ENCODE measurements around the gene PHKG1.
"Not testable (repeated sequence)": the region's sequence is repeated elsewhere in the genome, so short reads cannot be mapped to it uniquely, and the experiment has no call there.

PHKG1 gene

GRCh38 chr7:56092789-56093531, at the start of gene PHKG1:
PHKG1 (minus strand) TSS chr7:56092952; CDS start chr7:56088941, 4,011 bp downstream.
- no peak for DNase-seq

- not testable (repeated sequence) for DNase-seq
Measured at GRCh38 chr7:56131062-56131461, 38.3 kb upstream of the PHKG1 start.

GRCh38 chr7:56127241-56127975, 34.7 kb upstream of the PHKG1 start:
- DNase-seq: no peak

- no peak for DNase-seq
Measured at GRCh38 chr7:56125831-56126230, 33.1 kb upstream of the PHKG1 start.

- no peak for DNase-seq
Measured at GRCh38 chr7:56124981-56125380, 32.2 kb upstream of the PHKG1 start.

GRCh38 chr7:56121440-56121839, 28.7 kb upstream of the PHKG1 start:
- DNase-seq: no peak

GRCh38 chr7:56115852-56116538, 23.2 kb upstream of the PHKG1 start, which contains the start of gene NUPR2:
NUPR2 (minus strand) TSS chr7:56116417; CDS start chr7:56116314, 103 bp downstream.
- no peak for DNase-seq

GRCh38 chr7:56112244-56112643, 19.5 kb upstream of the PHKG1 start:
- not testable (repeated sequence) for DNase-seq

GRCh38 chr7:56110611-56111010, 17.9 kb upstream of the PHKG1 start:
- no peak for DNase-seq

GRCh38 chr7:56107954-56108258, 15.2 kb upstream of the PHKG1 start:
- DNase-seq: no peak

- peak; percentile 96 for DNase-seq
Measured at GRCh38 chr7:56106108-56107073, 13.6 kb upstream of the PHKG1 start, which contains the start of gene CHCHD2. CHCHD2 (minus strand) TSS chr7:56106476; CDS start chr7:56106413, 63 bp downstream.

- DNase-seq: peak; percentile 48
Measured at GRCh38 chr7:56105508-56105907, 12.8 kb upstream of the PHKG1 start.

GRCh38 chr7:56104138-56104537, 11.4 kb upstream of the PHKG1 start:
- not testable (repeated sequence) for DNase-seq

GRCh38 chr7:56099653-56100052, 6.9 kb upstream of the PHKG1 start:
- DNase-seq: no peak

- not testable (repeated sequence) for DNase-seq
Measured at GRCh38 chr7:56098187-56099008, 5.6 kb upstream of the PHKG1 start.

GRCh38 chr7:56097700-56098099, 4.9 kb upstream of the PHKG1 start:
- DNase-seq: no peak

- not testable (repeated sequence) for DNase-seq
Measured at GRCh38 chr7:56092388-56092787, 364 bp downstream of the PHKG1 start.

GRCh38 chr7:56091591-56091990, 1.2 kb downstream of the PHKG1 start:
- no peak for DNase-seq

GRCh38 chr7:56087445-56087844, 5.3 kb downstream of the PHKG1 start:
- DNase-seq: no peak

- DNase-seq: no peak
Measured at GRCh38 chr7:56086761-56087160, 6.0 kb downstream of the PHKG1 start.

GRCh38 chr7:56083150-56083785, 9.5 kb downstream of the PHKG1 start:
- DNase-seq: no peak
